ENCODE results near the gene KRTAP20-2. TPM values are rescaled to one million over a fixed set of nuclear protein-coding genes. Genes with fewer than 3 reads are reported as not detected.

KRTAP20-2 gene
- total RNA-seq, 4 donors from 2014 or later, result not detected

DNA sequence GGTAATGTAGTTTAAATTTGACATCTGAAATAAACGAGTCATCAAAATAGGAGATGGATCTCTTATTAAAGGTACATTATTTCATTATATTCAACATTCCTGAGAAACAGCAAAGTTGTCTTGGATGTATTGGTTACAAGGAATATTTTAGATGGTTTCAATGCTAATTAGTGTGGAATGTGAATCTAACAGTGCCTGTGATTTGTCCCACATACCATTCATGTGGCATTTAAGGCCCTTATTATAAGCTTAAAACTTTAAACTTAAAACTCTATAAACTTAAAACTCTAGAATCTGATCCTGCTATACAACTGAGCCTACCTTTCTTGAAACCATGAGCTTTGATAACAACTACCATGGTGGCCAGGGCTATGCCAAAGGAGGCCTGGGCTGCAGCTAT, 34.2 kb upstream of the KRTAP20-2 start, which contains the start of gene KRTAP22-1:
TSS of gene KRTAP22-1 (plus strand) at position 301 of the 400 bp plus-strand sequence.
- Histone ChIP-seq H3K4me1 (no peaks in the 10 kb centered on the region), H3K27me3 (no peaks in the 10 kb centered on the region), H3K27ac (no peak within 1 kb of the TSS), H3K36me3 (no peaks in the 10 kb centered on the region), H3K9me3 (no peaks in the 10 kb centered on the region), H3K4me3 (no peak within 1 kb of the TSS)
- 29 to 33% methylated on average over 1 of the region's 1 CpG for WGBS, 2 donors (ENCODE audit: low coverage in 1 of 2)
- intact Hi-C loops (cut with DNase I; ENCODE audit: low total_unique reads), result loop anchor here (10.0 kb wide), 1 partner anchor 64 kb away; no protein-coding TSS in a partner anchor
- TF ChIP-seq POLR2A (IDR thresholded peaks at IDR 0.05), result no peak
- TF ChIP-seq, protein P1, sequence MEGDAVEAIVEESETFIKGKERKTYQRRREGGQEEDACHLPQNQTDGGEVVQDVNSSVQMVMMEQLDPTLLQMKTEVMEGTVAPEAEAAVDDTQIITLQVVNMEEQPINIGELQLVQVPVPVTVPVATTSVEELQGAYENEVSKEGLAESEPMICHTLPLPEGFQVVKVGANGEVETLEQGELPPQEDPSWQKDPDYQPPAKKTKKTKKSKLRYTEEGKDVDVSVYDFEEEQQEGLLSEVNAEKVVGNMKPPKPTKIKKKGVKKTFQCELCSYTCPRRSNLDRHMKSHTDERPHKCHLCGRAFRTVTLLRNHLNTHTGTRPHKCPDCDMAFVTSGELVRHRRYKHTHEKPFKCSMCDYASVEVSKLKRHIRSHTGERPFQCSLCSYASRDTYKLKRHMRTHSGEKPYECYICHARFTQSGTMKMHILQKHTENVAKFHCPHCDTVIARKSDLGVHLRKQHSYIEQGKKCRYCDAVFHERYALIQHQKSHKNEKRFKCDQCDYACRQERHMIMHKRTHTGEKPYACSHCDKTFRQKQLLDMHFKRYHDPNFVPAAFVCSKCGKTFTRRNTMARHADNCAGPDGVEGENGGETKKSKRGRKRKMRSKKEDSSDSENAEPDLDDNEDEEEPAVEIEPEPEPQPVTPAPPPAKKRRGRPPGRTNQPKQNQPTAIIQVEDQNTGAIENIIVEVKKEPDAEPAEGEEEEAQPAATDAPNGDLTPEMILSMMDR (IDR thresholded peaks at IDR 0.05), result no peak
- no peak for TF ChIP-seq EP300 (IDR thresholded peaks at IDR 0.05; ENCODE audit: low read depth)
- TF ChIP-seq POLR2AphosphoS5 (IDR thresholded peaks at IDR 0.05), result no peak
- in situ Hi-C loops (cut with MboI; ENCODE audit: low pct_ligation_motif_present in 1 of 4, low pct_unique_long_range_greater_than_20kb in 1 of 4, low sequenced_read_pairs in 3 of 4), result no loop called here
- no peak for DNase-seq

DNA sequence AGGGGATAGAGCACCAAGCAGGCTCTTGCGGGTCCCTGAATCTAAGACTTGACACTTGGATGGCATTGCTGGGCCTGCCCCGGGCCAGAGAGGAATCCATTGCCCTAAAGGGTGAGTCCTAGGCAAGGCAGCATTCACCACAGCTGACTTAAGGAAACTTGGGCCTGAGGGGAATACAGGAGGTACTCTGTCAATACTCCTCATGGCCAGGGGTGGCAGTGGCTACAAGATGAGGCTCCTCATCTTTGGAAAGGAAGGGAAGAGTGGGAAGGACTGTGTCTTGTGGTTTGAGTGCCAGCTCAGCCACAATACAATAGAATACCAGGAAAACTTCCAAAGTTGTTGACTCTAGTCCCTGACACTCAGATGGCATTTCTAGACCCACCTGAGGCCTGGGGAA, 29.0 kb upstream of the KRTAP20-2 start:
- no peak overlapping the region for H3K27ac ChIP-seq
- H3K9me3 ChIP-seq, result no peaks in the 10 kb centered on the region
- no peak overlapping the region for H3K4me3 ChIP-seq
- no peaks in the 10 kb centered on the region for H3K36me3 ChIP-seq
- in situ Hi-C loops (cut with MboI; ENCODE audit: low pct_ligation_motif_present in 1 of 4, low pct_unique_long_range_greater_than_20kb in 1 of 4, low sequenced_read_pairs in 3 of 4), result no loop called here
- 87% methylated on average over 2 of the region's 2 CpGs; no CpG with 5 or more reads in 1 of the 2 donors for WGBS, 2 donors (ENCODE audit: low coverage in 1 of 2)
- intact Hi-C loops (cut with DNase I; ENCODE audit: low total_unique reads), result loop anchor here (10.0 kb wide), 1 partner anchor 59 kb away; no protein-coding TSS in a partner anchor
- TF ChIP-seq EP300 (IDR thresholded peaks at IDR 0.05; ENCODE audit: low read depth), result no peak
- no peak for TF ChIP-seq POLR2A (IDR thresholded peaks at IDR 0.05)
- no peak for TF ChIP-seq POLR2AphosphoS5 (IDR thresholded peaks at IDR 0.05)
- TF ChIP-seq, protein P1 (IDR thresholded peaks at IDR 0.05), result no peak
- DNase-seq, result no peak
- no peaks in the 10 kb centered on the region for H3K4me1 ChIP-seq
- H3K27me3 ChIP-seq, result no peaks in the 10 kb centered on the region

DNA sequence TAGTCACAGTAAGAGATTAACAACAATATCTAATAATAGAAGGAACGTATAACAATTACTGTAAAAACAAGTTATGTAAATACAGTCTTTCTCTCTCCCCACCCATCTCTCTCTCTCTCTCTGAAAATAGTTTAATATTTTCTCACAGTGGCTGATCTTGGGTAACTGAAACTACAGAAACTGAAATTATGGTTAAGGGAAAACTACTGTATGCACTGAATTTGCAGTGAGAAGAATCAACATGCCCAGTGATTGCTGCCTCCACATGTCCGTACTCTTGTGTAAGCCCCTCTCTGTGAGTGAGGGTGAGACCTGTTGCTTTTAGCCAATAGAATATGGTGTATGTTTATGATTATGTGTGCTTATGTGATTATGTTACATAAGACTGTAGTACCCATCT, 22.9 kb upstream of the KRTAP20-2 start:
- in situ Hi-C loops (cut with MboI; ENCODE audit: low pct_ligation_motif_present in 1 of 4, low pct_unique_long_range_greater_than_20kb in 1 of 4, low sequenced_read_pairs in 3 of 4), result no loop called here
- H3K9me3 ChIP-seq, result no peaks in the 10 kb centered on the region
- intact Hi-C loops (cut with DNase I; ENCODE audit: low total_unique reads), result no loop called here
- H3K36me3 ChIP-seq, result no peaks in the 10 kb centered on the region
- H3K27ac ChIP-seq, result no peak overlapping the region
- no peaks in the 10 kb centered on the region for H3K4me1 ChIP-seq
- WGBS, 2 donors (ENCODE audit: low coverage in 1 of 2), result 75 to 82% methylated on average over 2 of the region's 2 CpGs
- DNase-seq, result no peak
- H3K4me3 ChIP-seq, result no peak overlapping the region
- no peaks in the 10 kb centered on the region for H3K27me3 ChIP-seq
- TF ChIP-seq, protein P1 (IDR thresholded peaks at IDR 0.05), result no peak
- TF ChIP-seq POLR2AphosphoS5 (IDR thresholded peaks at IDR 0.05), result no peak
- TF ChIP-seq EP300 (IDR thresholded peaks at IDR 0.05; ENCODE audit: low read depth), result no peak
- TF ChIP-seq POLR2A (IDR thresholded peaks at IDR 0.05), result no peak

DNA sequence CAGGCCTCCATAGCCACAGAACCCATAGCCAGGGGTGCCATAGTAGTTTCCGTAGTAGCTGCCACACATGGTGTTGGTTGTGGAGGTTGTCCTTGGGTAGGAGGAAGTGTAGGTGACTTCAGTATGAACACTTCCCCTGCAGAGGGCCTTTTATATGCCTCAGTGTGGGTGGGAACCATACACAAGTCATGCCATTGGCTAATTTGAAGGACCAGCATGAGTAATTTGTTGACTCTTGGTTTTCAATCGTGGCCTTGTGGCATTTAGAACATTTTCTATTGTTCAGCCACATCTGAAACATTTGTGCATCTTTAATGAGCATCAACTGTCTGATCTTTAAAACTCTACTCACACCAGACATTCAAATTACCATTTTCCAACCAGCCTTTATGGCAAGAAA, 21.2 kb upstream of the KRTAP20-2 start, which contains the start of gene KRTAP6-1:
TSS of gene KRTAP6-1 (minus strand) at position 95 of the 400 bp plus-strand sequence. CDS start at position 69, 26 bp downstream.
- intact Hi-C loops (cut with DNase I; ENCODE audit: low total_unique reads) (no loop called here), in situ Hi-C loops (cut with MboI; ENCODE audit: low pct_ligation_motif_present in 1 of 4, low pct_unique_long_range_greater_than_20kb in 1 of 4, low sequenced_read_pairs in 3 of 4) (no loop called here)
- no peak for TF ChIP-seq POLR2AphosphoS5 (IDR thresholded peaks at IDR 0.05)
- TF ChIP-seq, protein P1 (IDR thresholded peaks at IDR 0.05), result no peak
- no peak for TF ChIP-seq POLR2A (IDR thresholded peaks at IDR 0.05)
- TF ChIP-seq EP300 (IDR thresholded peaks at IDR 0.05; ENCODE audit: low read depth), result no peak
- no peaks in the 10 kb centered on the region for H3K36me3 ChIP-seq
- H3K27me3 ChIP-seq, result no peaks in the 10 kb centered on the region
- H3K4me3 ChIP-seq, result no peak within 1 kb of the TSS
- no peak for DNase-seq
- no peaks in the 10 kb centered on the region for H3K9me3 ChIP-seq
- H3K4me1 ChIP-seq, result no peaks in the 10 kb centered on the region
- no peak within 1 kb of the TSS for H3K27ac ChIP-seq
- 56% methylated on average over 2 of the region's 2 CpGs; no CpG with 5 or more reads in 1 of the 2 donors for WGBS, 2 donors (ENCODE audit: low coverage in 1 of 2)
